ENCODE measurements around the gene ABI3BP.

ABI3BP gene

GRCh38 chr3:100877286-100877685 lies 115.9 kb downstream of the ABI3BP start:
- Histone ChIP-seq H3K36me3 (no peaks in the 10 kb centered on the region), H3K4me3 (no peak overlapping the region), H3K9ac (no peak overlapping the region), H3K9me3 (no peaks in the 10 kb centered on the region), H3K4me1 (no peaks in the 10 kb centered on the region), H3K27me3 (no peaks in the 10 kb centered on the region), H3K27ac (no peak overlapping the region), H3K4me2 (no peak overlapping the region), H4K20me1 (no peaks in the 10 kb centered on the region)
- no peak for TF ChIP-seq Cebpa-rat (IDR thresholded peaks at IDR 0.05)

GRCh38 chr3:100875239-100875638 lies 118.0 kb downstream of the ABI3BP start:
- Histone ChIP-seq H3K27ac (no peak overlapping the region), H4K20me1 (no peaks in the 10 kb centered on the region), H3K4me1 (no peaks in the 10 kb centered on the region), H3K27me3 (no peaks in the 10 kb centered on the region), H3K4me2 (no peak overlapping the region), H3K9ac (no peak overlapping the region), H3K36me3 (no peaks in the 10 kb centered on the region), H3K9me3 (no peaks in the 10 kb centered on the region), H3K4me3 (no peak overlapping the region)
- no peak for TF ChIP-seq Cebpa-rat (IDR thresholded peaks at IDR 0.05)

- no peak for TF ChIP-seq Cebpa-rat (IDR thresholded peaks at IDR 0.05)
Measured at GRCh38 chr3:100873611-100874010, 119.6 kb downstream of the ABI3BP start.

GRCh38 chr3:100871306-100871705 lies 121.9 kb downstream of the ABI3BP start:
- Histone ChIP-seq H3K9me3 (no peaks in the 10 kb centered on the region), H3K4me1 (no peaks in the 10 kb centered on the region), H4K20me1 (no peaks in the 10 kb centered on the region), H3K27ac (no peak overlapping the region), H3K9ac (no peak overlapping the region), H3K27me3 (no peaks in the 10 kb centered on the region), H3K4me2 (no peak overlapping the region), H3K36me3 (no peaks in the 10 kb centered on the region), H3K4me3 (no peak overlapping the region)
- no peak for TF ChIP-seq Cebpa-rat (IDR thresholded peaks at IDR 0.05)

More at GRCh38 chr3:100873611-100874010, 119.6 kb downstream of the ABI3BP start:
- Histone ChIP-seq H4K20me1 (no peaks in the 10 kb centered on the region), H3K4me2 (no peak overlapping the region), H3K9me3 (no peaks in the 10 kb centered on the region), H3K27ac (no peak overlapping the region), H3K9ac (no peak overlapping the region), H3K27me3 (no peaks in the 10 kb centered on the region), H3K36me3 (no peaks in the 10 kb centered on the region), H3K4me3 (no peak overlapping the region), H3K4me1 (no peaks in the 10 kb centered on the region)

GRCh38 chr3:100869787-100870186 lies 123.4 kb downstream of the ABI3BP start:
- no peak for TF ChIP-seq Cebpa-rat (IDR thresholded peaks at IDR 0.05)
- no peaks in the 10 kb centered on the region for H3K4me1 ChIP-seq
- no peak overlapping the region for H3K9ac ChIP-seq
- no peaks in the 10 kb centered on the region for H3K27me3 ChIP-seq
- H3K27ac ChIP-seq, result no peak overlapping the region
- H4K20me1 ChIP-seq, result no peaks in the 10 kb centered on the region
- no peaks in the 10 kb centered on the region for H3K36me3 ChIP-seq
- no peak overlapping the region for H3K4me3 ChIP-seq
- H3K9me3 ChIP-seq, result no peaks in the 10 kb centered on the region
- no peak overlapping the region for H3K4me2 ChIP-seq

GRCh38 chr3:100868894-100869293 lies 124.3 kb downstream of the ABI3BP start:
- Histone ChIP-seq H4K20me1 (no peaks in the 10 kb centered on the region), H3K9me3 (no peaks in the 10 kb centered on the region), H3K4me3 (no peak overlapping the region), H3K9ac (no peak overlapping the region), H3K36me3 (no peaks in the 10 kb centered on the region), H3K27ac (no peak overlapping the region), H3K4me1 (peaks cover 6% of the 10 kb centered on the region; the same call in 1 of the 2 replicates), H3K27me3 (no peaks in the 10 kb centered on the region), H3K4me2 (no peak overlapping the region)
- TF ChIP-seq Cebpa-rat (IDR thresholded peaks at IDR 0.05), result no peak

- Histone ChIP-seq H3K9ac (no peak overlapping the region), H4K20me1 (no peaks in the 10 kb centered on the region), H3K4me3 (no peak overlapping the region), H3K36me3 (no peaks in the 10 kb centered on the region), H3K4me1 (peaks cover 6% of the 10 kb centered on the region; the same call in 1 of the 2 replicates), H3K9me3 (no peaks in the 10 kb centered on the region), H3K27me3 (no peaks in the 10 kb centered on the region), H3K27ac (no peak overlapping the region), H3K4me2 (no peak overlapping the region)
- TF ChIP-seq Cebpa-rat (IDR thresholded peaks at IDR 0.05), result no peak
Measured at GRCh38 chr3:100868096-100868495, 125.1 kb downstream of the ABI3BP start.

- H3K4me2 ChIP-seq, result no peak overlapping the region
- H3K9me3 ChIP-seq, result no peaks in the 10 kb centered on the region
- no peak overlapping the region for H3K4me3 ChIP-seq
- H3K9ac ChIP-seq, result no peak overlapping the region
- no peaks in the 10 kb centered on the region for H3K27me3 ChIP-seq
- H3K4me1 ChIP-seq, result peaks cover 6% of the 10 kb centered on the region; the same call in 1 of the 2 replicates
- no peaks in the 10 kb centered on the region for H3K36me3 ChIP-seq
- no peaks in the 10 kb centered on the region for H4K20me1 ChIP-seq
- no peak for TF ChIP-seq Cebpa-rat (IDR thresholded peaks at IDR 0.05)
- no peak overlapping the region for H3K27ac ChIP-seq
Measured at GRCh38 chr3:100865442-100865841, 127.8 kb downstream of the ABI3BP start.

GRCh38 chr3:100864471-100865250 lies 128.6 kb downstream of the ABI3BP start:
- H3K4me2 ChIP-seq, result 0 out of 2 replicates have a peak overlapping the region, but pooled peaks have one; percentile 3
- no peak for TF ChIP-seq Cebpa-rat (IDR thresholded peaks at IDR 0.05)

GRCh38 chr3:100857863-100858262 lies 135.4 kb downstream of the ABI3BP start:
- H3K27ac ChIP-seq, result no peak overlapping the region
- H3K4me2 ChIP-seq, result no peak overlapping the region
- no peaks in the 10 kb centered on the region for H3K36me3 ChIP-seq
- no peaks in the 10 kb centered on the region for H3K9me3 ChIP-seq
- H4K20me1 ChIP-seq, result no peaks in the 10 kb centered on the region
- no peaks in the 10 kb centered on the region for H3K27me3 ChIP-seq
- no peak overlapping the region for H3K4me3 ChIP-seq
- H3K4me1 ChIP-seq, result no peaks in the 10 kb centered on the region
- TF ChIP-seq Cebpa-rat (IDR thresholded peaks at IDR 0.05), result no peak
- no peak overlapping the region for H3K9ac ChIP-seq

More at GRCh38 chr3:100864471-100865250, 128.6 kb downstream of the ABI3BP start:
- H3K9me3 ChIP-seq, result no peaks in the 10 kb centered on the region
- no peak overlapping the region for H3K4me3 ChIP-seq
- H3K27ac ChIP-seq, result no peak overlapping the region
- H4K20me1 ChIP-seq, result no peaks in the 10 kb centered on the region
- H3K27me3 ChIP-seq, result no peaks in the 10 kb centered on the region
- peaks cover 6% of the 10 kb centered on the region; the same call in 1 of the 2 replicates for H3K4me1 ChIP-seq
- H3K9ac ChIP-seq, result no peak overlapping the region
- no peaks in the 10 kb centered on the region for H3K36me3 ChIP-seq
